HFF-Myc (cell line): ENCODE measurements around the gene MYO19.
A peak's percentile ranks its signal among the peaks of the same experiment; 100 is the strongest.
"Not testable (repeated sequence)": the region's sequence is repeated elsewhere in the genome, so short reads cannot be mapped to it uniquely, and the experiment has no call there.

Experiments used
- DNase-seq: peaks from one replicate; pipeline ENCODE4 v3.0.0-alpha.2; 2011; ENCODE audit warnings: low read depth; ENCODE audit errors: extremely low read depth
- H3K4me3 ChIP-seq: replicated peaks from 2 replicates; pipeline ENCODE4 v1.5.1; 2011; ENCODE audit warnings: low read depth, mild to moderate bottlenecking, control low read depth, low read length
- CTCF ChIP-seq: IDR thresholded peaks from 2 replicates; pipeline ENCODE4 v1.5.1; 2012; ENCODE audit warnings: mild to moderate bottlenecking, low read depth, low read length, control low read depth; ENCODE audit errors: missing control alignments

MYO19 gene

GRCh38 chr17:36495076-36495578 is 39.5 kb downstream of the MYO19 start:
- H3K4me3 ChIP-seq, result no peak overlapping the region
- TF ChIP-seq CTCF, result no peak
- DNase-seq, result no peak

GRCh38 chr17:36494674-36495073 is 40.0 kb downstream of the MYO19 start:
- no peak for TF ChIP-seq CTCF
- no peak overlapping the region for H3K4me3 ChIP-seq
- DNase-seq, result no peak

- H3K4me3 ChIP-seq, result no peak overlapping the region
- no peak for DNase-seq
- no peak for TF ChIP-seq CTCF
Observed at GRCh38 chr17:36493956-36494355, 40.7 kb downstream of the MYO19 start.

GRCh38 chr17:36486204-36487194 is 48.2 kb downstream of the MYO19 start, which contains the start of gene ZNHIT3:
ZNHIT3 (plus strand) TSS chr17:36486681; CDS start chr17:36486700, 19 bp downstream.
- peak within 1 kb of the TSS; percentile 85 for H3K4me3 ChIP-seq
- peak; percentile 89 for DNase-seq
- TF ChIP-seq CTCF, result no peak

GRCh38 chr17:36485805-36486203 is 48.9 kb downstream of the MYO19 start:
- no peak for TF ChIP-seq CTCF
- no peak for DNase-seq
- peak overlapping the region; percentile 85 for H3K4me3 ChIP-seq

- TF ChIP-seq CTCF, result no peak
- H3K4me3 ChIP-seq, result no peak overlapping the region
- DNase-seq, result no peak
Observed at GRCh38 chr17:36485027-36485426, 49.6 kb downstream of the MYO19 start.

GRCh38 chr17:36484021-36484420 is 50.6 kb downstream of the MYO19 start:
- DNase-seq, H3K4me3 ChIP-seq: not testable (repeated sequence)
